PC-3 (cell line): ENCODE measurements around the gene CASKIN1. TPM values are rescaled to one million over a fixed set of nuclear protein-coding genes. Genes with fewer than 3 reads are reported as not detected.

Experiments
- ATAC-seq: fragments of 200-7000 bp; cut with Tn5 transposase; 2 replicates; pipeline ENCODE4 v1.9.1; 2020; ENCODE audit warnings: mild to moderate bottlenecking, moderate library complexity
- BruUV-seq: library from RNA; stranded (reverse); fragments of 400-500 nt; replicated peaks from 2 replicates; lab custom pipeline; 2021; lab: Mats Ljungman, UMichigan
- CTCF ChIA-PET: fragments of 300-600 bp; sonication (Branson Sonifier 250); formaldehyde crosslinking; loops from one replicate; lab custom pipeline; 2022; ENCODE audit warnings: antibody characterized with exemption; lab: Charles Lee
- POLR2A ChIA-PET: fragments of 300-600 bp; sonication (Branson Sonifier 250); formaldehyde crosslinking; loops from one replicate; lab custom pipeline; 2022; ENCODE audit warnings: antibody characterized with exemption; ENCODE audit not compliant: unreplicated experiment; lab: Charles Lee
- DNase-seq: peaks from one replicate; pipeline ENCODE4 v3.0.0-alpha.2; 2015
- H2AFZ ChIP-seq: fragments of 300-600 bp; sonication (generic); 2 replicates; pipeline ENCODE4 v1.6.0; 2016; ENCODE audit warnings: antibody characterized with exemption, low read length
- H3F3A ChIP-seq: fragments of 300-600 bp; sonication (generic); one replicate; pipeline ENCODE4 v1.6.0; 2017; ENCODE audit warnings: antibody characterized with exemption, low read length, control low read depth, mild to moderate bottlenecking; ENCODE audit not compliant: unreplicated experiment
- H3K27ac ChIP-seq: fragments of 300-600 bp; sonication (generic); 2 replicates; pipeline ENCODE4 v1.5.1; 2016; ENCODE audit warnings: mild to moderate bottlenecking, low read length
- H3K27me3 ChIP-seq: fragments of 300-600 bp; sonication (generic); 2 replicates; pipeline ENCODE4 v1.6.1; 2016; ENCODE audit warnings: low read length, mixed read lengths
- H3K36me3 ChIP-seq: fragments of 300-600 bp; sonication (generic); 2 replicates; pipeline ENCODE4 v1.6.1; 2016; ENCODE audit warnings: low read depth, mixed run types, low read length, mixed read lengths
- H3K4me1 ChIP-seq: fragments of 300-600 bp; sonication (generic); 2 replicates; pipeline ENCODE4 v1.5.1; 2016; ENCODE audit warnings: low read length; ENCODE audit not compliant: insufficient read depth
- H3K4me2 ChIP-seq: fragments of 300-600 bp; sonication (generic); 2 replicates; pipeline ENCODE4 v1.6.0; 2016; ENCODE audit warnings: low read length
- H3K4me3 ChIP-seq: fragments of 300-600 bp; sonication (generic); 2 replicates; pipeline ENCODE4 v1.5.1; 2016; ENCODE audit warnings: mild to moderate bottlenecking, low read length, mixed read lengths
- H3K79me2 ChIP-seq: fragments of 300-600 bp; sonication (generic); 2 replicates; pipeline ENCODE4 v1.6.1; 2017; ENCODE audit warnings: low read length, mixed read lengths
- H3K9ac ChIP-seq: fragments of 300-600 bp; sonication (generic); 2 replicates; pipeline ENCODE4 v1.6.0; 2016; ENCODE audit warnings: mild to moderate bottlenecking, low read length
- H3K9me2 ChIP-seq: fragments of 300-600 bp; sonication (generic); replicated peaks from 2 replicates; pipeline ENCODE4 v1.6.1; 2016; ENCODE audit warnings: mixed run types, low read length, mixed read lengths
- H3K9me3 ChIP-seq: fragments of 300-600 bp; sonication (generic); 2 replicates; pipeline ENCODE4 v1.6.1; 2016; ENCODE audit warnings: low read length, mixed read lengths
- H4K20me1 ChIP-seq: fragments of 300-600 bp; sonication (generic); 2 replicates; pipeline ENCODE4 v1.6.1; 2016; ENCODE audit warnings: low read length, mixed read lengths
- CTCF ChIP-seq: fragments of 300-600 bp; sonication (generic); conservative IDR thresholded peaks from 2 replicates; pipeline ENCODE4 v1.5.1; 2017; ENCODE audit warnings: antibody characterized with exemption, low read depth, mild to moderate bottlenecking, low read length
- EZH2 ChIP-seq: fragments of 300-600 bp; sonication (generic); IDR thresholded peaks from one replicate; pipeline ENCODE4 v1.6.1; 2017; ENCODE audit warnings: antibody characterized with exemption, mild to moderate bottlenecking, low read length; ENCODE audit not compliant: unreplicated experiment
- EZH2phosphoT487 ChIP-seq: fragments of 300-600 bp; sonication (generic); IDR thresholded peaks from 2 replicates; pipeline ENCODE4 v1.6.1; 2018; ENCODE audit warnings: mild to moderate bottlenecking, antibody characterized with exemption, low read length, borderline replicate concordance
- intact Hi-C: fragments of 100-400 bp; cut with micrococcal nuclease; formaldehyde crosslinking; loops from 2 replicates; pipeline ENCODE4 v1.9.0; 2023
- total RNA-seq: library from RNA; depleted of rRNA; stranded (reverse); fragments of >200 nt; gene quantifications from 2 replicates; pipeline ENCODE4 v1.2.3, GENCODE V29; 2014

Gene CASKIN1
- total RNA-seq, 1 experiment from 2014 or later, result 1.6 TPM

GRCh38 chr16:2223942-2224486, 27.6 kb upstream of the CASKIN1 start:
- H3K79me2 ChIP-seq, result peaks cover 55% of the 10 kb centered on the region
- peak; percentile 43 for ATAC-seq

GRCh38 chr16:2223221-2223941, 27.0 kb upstream of the CASKIN1 start, which contains the start of gene E4F1:
TSS of gene E4F1 (plus strand) at chr16:2223591. CDS start at chr16:2223614, 23 bp downstream.
- no peak for TF ChIP-seq EZH2
- no peak for TF ChIP-seq CTCF
- no peak for TF ChIP-seq EZH2phosphoT487
- peak within 1 kb of the TSS; percentile 93 for H3K4me2 ChIP-seq
- H3K79me2 ChIP-seq, result peaks cover 49% of the 10 kb centered on the region
- intact Hi-C loops, result no loop called here
- H3K27me3 ChIP-seq, result no peaks in the 10 kb centered on the region
- DNase-seq, result peak; percentile 97
- H3F3A ChIP-seq, result no peaks in the 10 kb centered on the region
- peak within 1 kb of the TSS; percentile 74 for H2AFZ ChIP-seq
- H3K4me3 ChIP-seq, result peak within 1 kb of the TSS; percentile 96
- H4K20me1 ChIP-seq, result peaks cover 9% of the 10 kb centered on the region; the same call in 1 of the 2 replicates
- H3K9ac ChIP-seq, result peak within 1 kb of the TSS; percentile 97
- no peaks in the 10 kb centered on the region; the same call in 1 of the 2 replicates for H3K36me3 ChIP-seq
- BruUV-seq, result no TSS peak
- H3K4me1 ChIP-seq, result peaks cover 12% of the 10 kb centered on the region
- ChIA-PET CTCF (interaction anchor here (1.4 kb wide), 1 partner anchor 28 kb away, joined by 7 read pairs; the partner anchor contains the start of gene ECI1), POLR2A (no interaction called here)
- H3K27ac ChIP-seq, result peak within 1 kb of the TSS; percentile 45
- peak; percentile 94 for ATAC-seq
- no peaks in the 10 kb centered on the region for H3K9me3 ChIP-seq
- H3K9me2 ChIP-seq, result no peaks in the 10 kb centered on the region

More at GRCh38 chr16:2223942-2224486, 27.6 kb upstream of the CASKIN1 start:
- TF ChIP-seq EZH2phosphoT487 (no peak), CTCF (no peak)
- peak; percentile 39 for DNase-seq
- H3K27me3 ChIP-seq, result no peaks in the 10 kb centered on the region
- peak overlapping the region; percentile 45 for H3K27ac ChIP-seq
- ChIA-PET POLR2A (no interaction called here), CTCF (interaction anchor here (1.4 kb wide), 1 partner anchor 27 kb away, joined by 7 read pairs; the partner anchor contains the start of gene ECI1)
- H3K36me3 ChIP-seq, result no peaks in the 10 kb centered on the region; the same call in 1 of the 2 replicates
- intact Hi-C loops, result no loop called here
- H3K9me3 ChIP-seq, result no peaks in the 10 kb centered on the region
- no peaks in the 10 kb centered on the region for H3K9me2 ChIP-seq
- peak overlapping the region; percentile 96 for H3K4me3 ChIP-seq
- H3F3A ChIP-seq, result no peaks in the 10 kb centered on the region
- peak overlapping the region; percentile 97 for H3K9ac ChIP-seq
- H3K4me2 ChIP-seq, result peak overlapping the region; percentile 93
- TSS peak; percentile 56 for BruUV-seq
- H3K4me1 ChIP-seq, result peaks cover 12% of the 10 kb centered on the region
- peaks cover 9% of the 10 kb centered on the region; the same call in 1 of the 2 replicates for H4K20me1 ChIP-seq
- peak overlapping the region; percentile 74 for H2AFZ ChIP-seq

GRCh38 chr16:2216330-2216729, 19.9 kb upstream of the CASKIN1 start:
- ChIA-PET POLR2A (no interaction called here), CTCF (no interaction called here)
- no peak overlapping the region for H3K9ac ChIP-seq

More at GRCh38 chr16:2216330-2216729, 19.9 kb upstream of the CASKIN1 start:
- Histone ChIP-seq H3K27me3 (no peaks in the 10 kb centered on the region), H3K9me3 (no peaks in the 10 kb centered on the region), H3K4me1 (peaks cover 13% of the 10 kb centered on the region), H3K27ac (no peak overlapping the region), H3K36me3 (no peaks in the 10 kb centered on the region), H3K4me2 (no peak overlapping the region), H3K9me2 (no peaks in the 10 kb centered on the region), H3K4me3 (no peak overlapping the region), H4K20me1 (peaks cover 12% of the 10 kb centered on the region), H3K79me2 (peaks cover 27% of the 10 kb centered on the region), H2AFZ (no peak overlapping the region), H3F3A (no peaks in the 10 kb centered on the region)
- no peak for ATAC-seq
- TF ChIP-seq EZH2 (no peak), EZH2phosphoT487 (no peak), CTCF (no peak)
- intact Hi-C loops, result no loop called here
- no TSS peak for BruUV-seq
- no peak for DNase-seq
